ENCODE data around the gene OR10K1. TPM values are rescaled to one million over a fixed set of nuclear protein-coding genes. Genes with fewer than 3 reads are reported as not detected.

Gene OR10K1
- polyA plus RNA-seq, 2 of the 4 experiments (the other 2 are of a cell fraction), result not detected

DNA sequence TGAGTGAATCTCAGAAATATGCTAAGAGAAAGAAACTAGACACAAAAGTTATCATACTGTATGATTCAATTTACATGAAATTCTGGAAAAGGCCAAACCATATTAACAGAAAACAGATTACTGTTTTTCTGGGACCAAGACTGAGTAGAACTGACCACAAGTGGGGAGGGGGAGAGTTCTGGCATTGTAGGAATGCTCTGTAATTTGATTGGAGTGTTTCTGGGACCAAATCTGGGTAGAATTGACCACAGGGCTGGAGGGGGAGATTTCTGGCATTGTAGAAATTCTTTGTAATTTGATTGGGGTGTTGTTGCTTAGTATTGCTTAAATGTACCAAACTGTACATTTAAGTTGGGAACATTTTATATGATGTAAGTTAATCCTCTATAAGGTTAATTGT is 3.4 kb upstream of the OR10K1 start:
- FAIRE-seq (no peak), DNase-seq (ENCODE audit: low read depth in 1 of 2, low spot score in 1 of 2) (no peak), ATAC-seq (no peak)
- H3K27ac ChIP-seq, result no peak overlapping the region
- no peak overlapping the region for H3K4me3 ChIP-seq
- TF ChIP-seq HOXB13 (CRISPR knock-in tag; IDR thresholded peaks at IDR 0.05; ENCODE audit: low read depth) (no peak), HOXB5 (CRISPR knock-in tag; IDR thresholded peaks at IDR 0.05) (no peak), CEBPB (IDR thresholded peaks at IDR 0.05) (no peak), JUNB (IDR thresholded peaks at IDR 0.05) (no peak), CBX2 (IDR thresholded peaks at IDR 0.05; ENCODE audit: borderline replicate concordance, low read depth) (no peak), RNF2 (IDR thresholded peaks at IDR 0.05; ENCODE audit: borderline replicate concordance, low read depth) (no peak), MAFK (IDR thresholded peaks at IDR 0.05; ENCODE audit: partially characterized antibody) (no peak), HOXA7 (CRISPR knock-in tag; IDR thresholded peaks at IDR 0.05) (no peak), CHD4 (IDR thresholded peaks at IDR 0.05; ENCODE audit: borderline replicate concordance) (no peak)
- TF ChIP-seq, protein P1, sequence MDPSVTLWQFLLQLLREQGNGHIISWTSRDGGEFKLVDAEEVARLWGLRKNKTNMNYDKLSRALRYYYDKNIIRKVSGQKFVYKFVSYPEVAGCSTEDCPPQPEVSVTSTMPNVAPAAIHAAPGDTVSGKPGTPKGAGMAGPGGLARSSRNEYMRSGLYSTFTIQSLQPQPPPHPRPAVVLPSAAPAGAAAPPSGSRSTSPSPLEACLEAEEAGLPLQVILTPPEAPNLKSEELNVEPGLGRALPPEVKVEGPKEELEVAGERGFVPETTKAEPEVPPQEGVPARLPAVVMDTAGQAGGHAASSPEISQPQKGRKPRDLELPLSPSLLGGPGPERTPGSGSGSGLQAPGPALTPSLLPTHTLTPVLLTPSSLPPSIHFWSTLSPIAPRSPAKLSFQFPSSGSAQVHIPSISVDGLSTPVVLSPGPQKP (IDR thresholded peaks at IDR 0.05; ENCODE audit: low read depth, low read length), result no peak
- TF ChIP-seq, protein P2, sequence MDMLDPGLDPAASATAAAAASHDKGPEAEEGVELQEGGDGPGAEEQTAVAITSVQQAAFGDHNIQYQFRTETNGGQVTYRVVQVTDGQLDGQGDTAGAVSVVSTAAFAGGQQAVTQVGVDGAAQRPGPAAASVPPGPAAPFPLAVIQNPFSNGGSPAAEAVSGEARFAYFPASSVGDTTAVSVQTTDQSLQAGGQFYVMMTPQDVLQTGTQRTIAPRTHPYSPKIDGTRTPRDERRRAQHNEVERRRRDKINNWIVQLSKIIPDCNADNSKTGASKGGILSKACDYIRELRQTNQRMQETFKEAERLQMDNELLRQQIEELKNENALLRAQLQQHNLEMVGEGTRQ (IDR thresholded peaks at IDR 0.05), result no peak
- POLR2A ChIA-PET, result no interaction called here
- no peaks in the 10 kb centered on the region for H3K4me1 ChIP-seq
- no peaks in the 10 kb centered on the region for H3K9me3 ChIP-seq
- H3K4me2 ChIP-seq, result no peak overlapping the region
- CTCF ChIA-PET, result no interaction called here

DNA sequence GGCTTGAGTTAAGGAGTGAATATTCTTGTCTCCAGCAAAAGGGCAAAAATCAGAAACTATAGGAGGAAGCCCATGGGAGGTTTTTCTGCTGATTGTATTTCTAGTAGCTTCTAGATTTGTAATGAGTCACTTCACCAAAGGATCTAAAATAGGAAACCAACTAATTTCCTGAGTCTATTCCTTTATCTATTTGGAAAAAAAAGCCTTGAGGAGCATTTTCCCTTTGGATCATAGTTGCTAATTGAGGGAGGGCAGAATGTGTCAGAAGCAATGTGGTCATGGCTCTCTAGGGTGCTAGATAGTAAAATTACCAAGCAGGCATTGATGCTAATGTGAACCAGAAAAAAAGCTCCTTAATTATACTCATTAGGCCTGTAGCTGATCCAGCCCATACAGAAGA is 10.3 kb downstream of the OR10K1 start, which contains the start of gene OR10R2:
Gene OR10R2 (plus strand): TSS at position 301 of the 400 bp plus-strand sequence. CDS start 106 bp downstream, outside the sequence.
- Histone ChIP-seq H3K4me1 (no peaks in the 10 kb centered on the region), H3K27ac (no peak within 1 kb of the TSS), H3K9me3 (no peaks in the 10 kb centered on the region), H3K4me2 (no peak within 1 kb of the TSS), H3K4me3 (no peak within 1 kb of the TSS)
- no peak for ATAC-seq
- POLR2A ChIA-PET, result no interaction called here
- CTCF ChIA-PET, result no interaction called here
- FAIRE-seq, result no peak
- DNase-seq (ENCODE audit: low read depth in 1 of 2, low spot score in 1 of 2), result no peak
- TF ChIP-seq HOXA7 (CRISPR knock-in tag; IDR thresholded peaks at IDR 0.05) (no peak), ZNF302 (CRISPR knock-in tag; IDR thresholded peaks at IDR 0.05) (no peak)
- TF ChIP-seq, protein P2 (IDR thresholded peaks at IDR 0.05), result no peak

DNA sequence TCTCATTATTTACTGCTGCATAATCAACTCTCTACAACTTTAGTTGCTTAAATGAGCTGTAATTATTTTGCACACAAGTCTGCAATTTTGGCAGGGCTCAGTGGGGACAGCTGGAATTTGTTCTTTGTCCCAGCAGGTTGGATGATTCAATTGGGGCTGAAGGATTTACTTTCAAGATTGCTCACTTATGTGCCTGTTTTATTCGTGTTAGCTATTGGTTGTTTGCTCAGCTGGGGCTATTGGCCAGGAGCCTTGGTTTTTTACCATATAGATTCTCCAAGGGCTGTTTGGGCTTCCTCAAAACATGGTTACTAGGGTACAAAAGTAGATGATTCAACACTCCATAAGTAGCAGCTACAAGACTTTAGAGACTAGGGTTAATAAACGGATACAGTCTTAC is 23.8 kb downstream of the OR10K1 start:
- no peaks in the 10 kb centered on the region for H3K4me1 ChIP-seq
- no peak overlapping the region for H3K4me3 ChIP-seq
- CTCF ChIA-PET, result no interaction called here
- WGBS (ENCODE audit: missing lambda C conversion rate), result 2% methylated on average over 2 of the region's 2 CpGs
- no peak overlapping the region for H3K27ac ChIP-seq
- H3K9me3 ChIP-seq, result no peaks in the 10 kb centered on the region
- H3K4me2 ChIP-seq, result no peak overlapping the region
- POLR2A ChIA-PET, result no interaction called here
- FAIRE-seq, result no peak
- ATAC-seq, result no peak
- DNase-seq (ENCODE audit: low read depth in 1 of 2, low spot score in 1 of 2), result no peak
- no peak for TF ChIP-seq HOXA7 (CRISPR knock-in tag; IDR thresholded peaks at IDR 0.05)
- no peak for TF ChIP-seq JUNB (IDR thresholded peaks at IDR 0.05)
- TF ChIP-seq, protein P3, sequence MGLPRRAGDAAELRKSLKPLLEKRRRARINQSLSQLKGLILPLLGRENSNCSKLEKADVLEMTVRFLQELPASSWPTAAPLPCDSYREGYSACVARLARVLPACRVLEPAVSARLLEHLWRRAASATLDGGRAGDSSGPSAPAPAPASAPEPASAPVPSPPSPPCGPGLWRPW (IDR thresholded peaks at IDR 0.05), result no peak
- no peak for TF ChIP-seq CHD2 (IDR thresholded peaks at IDR 0.05; ENCODE audit: low read length, partially characterized antibody)
- no peak for TF ChIP-seq EHF (CRISPR knock-in tag; IDR thresholded peaks at IDR 0.05)
- TF ChIP-seq, protein P4, sequence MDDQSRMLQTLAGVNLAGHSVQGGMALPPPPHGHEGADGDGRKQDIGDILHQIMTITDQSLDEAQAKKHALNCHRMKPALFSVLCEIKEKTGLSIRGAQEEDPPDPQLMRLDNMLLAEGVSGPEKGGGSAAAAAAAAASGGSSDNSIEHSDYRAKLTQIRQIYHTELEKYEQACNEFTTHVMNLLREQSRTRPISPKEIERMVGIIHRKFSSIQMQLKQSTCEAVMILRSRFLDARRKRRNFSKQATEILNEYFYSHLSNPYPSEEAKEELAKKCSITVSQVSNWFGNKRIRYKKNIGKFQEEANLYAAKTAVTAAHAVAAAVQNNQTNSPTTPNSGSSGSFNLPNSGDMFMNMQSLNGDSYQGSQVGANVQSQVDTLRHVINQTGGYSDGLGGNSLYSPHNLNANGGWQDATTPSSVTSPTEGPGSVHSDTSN (IDR thresholded peaks at IDR 0.05), result no peak
- no peak for TF ChIP-seq ZSCAN20 (CRISPR knock-in tag; IDR thresholded peaks at IDR 0.05)
- TF ChIP-seq, protein P5, sequence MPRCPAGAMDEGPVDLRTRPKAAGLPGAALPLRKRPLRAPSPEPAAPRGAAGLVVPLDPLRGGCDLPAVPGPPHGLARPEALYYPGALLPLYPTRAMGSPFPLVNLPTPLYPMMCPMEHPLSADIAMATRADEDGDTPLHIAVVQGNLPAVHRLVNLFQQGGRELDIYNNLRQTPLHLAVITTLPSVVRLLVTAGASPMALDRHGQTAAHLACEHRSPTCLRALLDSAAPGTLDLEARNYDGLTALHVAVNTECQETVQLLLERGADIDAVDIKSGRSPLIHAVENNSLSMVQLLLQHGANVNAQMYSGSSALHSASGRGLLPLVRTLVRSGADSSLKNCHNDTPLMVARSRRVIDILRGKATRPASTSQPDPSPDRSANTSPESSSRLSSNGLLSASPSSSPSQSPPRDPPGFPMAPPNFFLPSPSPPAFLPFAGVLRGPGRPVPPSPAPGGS (IDR thresholded peaks at IDR 0.05), result no peak
- TF ChIP-seq KDM5A (IDR thresholded peaks at IDR 0.05), result no peak
- no peak for TF ChIP-seq CBX8 (IDR thresholded peaks at IDR 0.05)
- no peak for TF ChIP-seq CBX2 (IDR thresholded peaks at IDR 0.05; ENCODE audit: borderline replicate concordance, low read depth)
- TF ChIP-seq NR3C1 (IDR thresholded peaks at IDR 0.05), result no peak
- no peak for TF ChIP-seq FOXS1 (CRISPR knock-in tag; IDR thresholded peaks at IDR 0.05)
- no peak for TF ChIP-seq MYC (IDR thresholded peaks at IDR 0.05; ENCODE audit: borderline replicate concordance, low read length)
- no peak for TF ChIP-seq RCOR1 (IDR thresholded peaks at IDR 0.05; ENCODE audit: low read depth, low read length)

Data from A549 (cell line).